Measurements from ENCODE around the gene ALDH1L1. TPM values are rescaled to one million over a fixed set of nuclear protein-coding genes. Genes with fewer than 3 reads are reported as not detected.

The ALDH1L1 gene
- total RNA-seq, 4 donors from 2014 or later: 43.5 to 108 (median 69.0) TPM

- H3K36me3 ChIP-seq: no peaks in the 10 kb centered on the region
- no peak for TF ChIP-seq POLR2A (IDR thresholded peaks at IDR 0.05)
- TF ChIP-seq CTCF (IDR thresholded peaks at IDR 0.05 in 4 of 5, conservative IDR thresholded peaks at IDR 0.05 in 1 of 5): no peak
- ATAC-seq (no peak), DNase-seq (no peak)
- in situ Hi-C loops (cut with MboI; ENCODE audit: low sequenced_read_pairs in 4 of 4): no loop called here
- no peak overlapping the region for H3K27ac ChIP-seq
- peaks cover 0 to 8% of the 10 kb centered on the region in 2 donors for H3K4me1 ChIP-seq
- intact Hi-C loops (cut with DNase I; ENCODE audit: low total_unique reads): no loop called here
- H3K4me3 ChIP-seq: no peak overlapping the region
- H3K9me3 ChIP-seq: no peaks in the 10 kb centered on the region
- H3K27me3 ChIP-seq: no peaks in the 10 kb centered on the region
Measured at GRCh38 chr3:126200534-126200933, 20.1 kb upstream of the ALDH1L1 start.

GRCh38 chr3:126199256-126199655, 18.9 kb upstream of the ALDH1L1 start:
- Histone ChIP-seq H3K36me3 (no peaks in the 10 kb centered on the region), H3K4me3 (no peak overlapping the region), H3K27me3 (no peaks in the 10 kb centered on the region), H3K9me3 (no peaks in the 10 kb centered on the region), H3K4me1 (peaks cover 0 to 8% of the 10 kb centered on the region in 2 donors), H3K27ac (no peak overlapping the region)
- intact Hi-C loops (cut with DNase I; ENCODE audit: low total_unique reads): loop anchor here (2.0 kb wide), 1 partner anchor 14 kb away; no protein-coding TSS in a partner anchor
- no peak for ATAC-seq
- in situ Hi-C loops (cut with MboI; ENCODE audit: low sequenced_read_pairs in 4 of 4): loop anchor here in 2 of 4 donors (5.0 to 10.0 kb wide), 2 partner anchors 54 to 67 kb away; no protein-coding TSS in a partner anchor
- TF ChIP-seq CTCF (IDR thresholded peaks at IDR 0.05 in 4 of 5, conservative IDR thresholded peaks at IDR 0.05 in 1 of 5): no peak
- no peak for TF ChIP-seq POLR2A (IDR thresholded peaks at IDR 0.05)
- no peak for DNase-seq

- in situ Hi-C loops (cut with MboI; ENCODE audit: low sequenced_read_pairs in 4 of 4) (loop anchor here in 2 of 4 donors (5.0 to 10.0 kb wide), 2 partner anchors 53 to 66 kb away; no protein-coding TSS in a partner anchor), intact Hi-C loops (cut with DNase I; ENCODE audit: low total_unique reads) (loop anchor here (1.0 to 2.0 kb wide), 4 partner anchors 15 to 191 kb away; partner anchors contain the start of gene ALDH1L1)
- Histone ChIP-seq H3K4me3 (peak overlapping the region in 1 of 4 donors; percentile 15), H3K27ac (peak overlapping the region; percentile 27 to 65 (median 44)), H3K4me1 (peaks cover 0 to 8% of the 10 kb centered on the region in 2 donors), H3K9me3 (no peaks in the 10 kb centered on the region), H3K36me3 (no peaks in the 10 kb centered on the region), H3K27me3 (no peaks in the 10 kb centered on the region)
- DNase-seq: peak; percentile 68 to 82
- TF ChIP-seq POLR2A (IDR thresholded peaks at IDR 0.05) (no peak), CTCF (IDR thresholded peaks at IDR 0.05 in 4 of 5, conservative IDR thresholded peaks at IDR 0.05 in 1 of 5) (peak; percentile 75 to 86 (median 80))
- peak; percentile 97 to 100 for ATAC-seq
Measured at GRCh38 chr3:126197854-126198584, 17.6 kb upstream of the ALDH1L1 start.

GRCh38 chr3:126197343-126197742, 17.0 kb upstream of the ALDH1L1 start:
- Histone ChIP-seq H3K27ac (peak overlapping the region; percentile 20 to 65 (median 32)), H3K4me3 (peak overlapping the region in 1 of 4 donors; percentile 15), H3K9me3 (no peaks in the 10 kb centered on the region), H3K36me3 (no peaks in the 10 kb centered on the region), H3K27me3 (no peaks in the 10 kb centered on the region), H3K4me1 (peaks cover 0 to 8% of the 10 kb centered on the region in 2 donors)
- no peak for ATAC-seq
- no peak for TF ChIP-seq CTCF (IDR thresholded peaks at IDR 0.05 in 4 of 5, conservative IDR thresholded peaks at IDR 0.05 in 1 of 5)
- TF ChIP-seq POLR2A (IDR thresholded peaks at IDR 0.05): no peak
- in situ Hi-C loops (cut with MboI; ENCODE audit: low sequenced_read_pairs in 4 of 4) (loop anchor here in 2 of 4 donors (5.0 to 10.0 kb wide), 2 partner anchors 53 to 65 kb away; no protein-coding TSS in a partner anchor), intact Hi-C loops (cut with DNase I; ENCODE audit: low total_unique reads) (no loop called here)
- DNase-seq: no peak
